Karpas-422 (cell line): Measurements from ENCODE around the gene PRMT6. TPM values are rescaled to one million over a fixed set of nuclear protein-coding genes. Genes with fewer than 3 reads are reported as not detected.

Experiments used
- DNase-seq: peaks from one replicate; pipeline ENCODE4 v3.0.0-alpha.2; 2015
- H2AFZ ChIP-seq: fragments of 200-600 bp; sonication (generic); 2 replicates; pipeline ENCODE4 v1.6.1; 2014; ENCODE audit warnings: antibody characterized with exemption, low read length, mixed read lengths
- H3K27ac ChIP-seq: fragments of 200-600 bp; sonication (generic); 2 replicates; pipeline ENCODE4 v1.5.1; 2014; ENCODE audit warnings: mild to moderate bottlenecking, low read length, moderate library complexity
- H3K27me3 ChIP-seq: fragments of 200-600 bp; sonication (generic); 2 replicates; pipeline ENCODE4 v1.6.1; 2014; ENCODE audit warnings: low read length, mixed read lengths
- H3K36me3 ChIP-seq: fragments of 200-600 bp; sonication (generic); 2 replicates; pipeline ENCODE4 v1.6.1; 2014; ENCODE audit warnings: low read length, mixed read lengths; ENCODE audit not compliant: insufficient read depth
- H3K4me1 ChIP-seq: fragments of 200-600 bp; sonication (generic); 2 replicates; pipeline ENCODE4 v1.6.1; 2014; ENCODE audit warnings: mild to moderate bottlenecking, low read length, mixed read lengths
- H3K4me2 ChIP-seq: fragments of 200-600 bp; sonication (generic); 2 replicates; pipeline ENCODE4 v1.6.1; 2014; ENCODE audit warnings: low read length, low read depth, mild to moderate bottlenecking; ENCODE audit not compliant: poor library complexity, severe bottlenecking
- H3K4me3 ChIP-seq: fragments of 200-600 bp; sonication (generic); 2 replicates; pipeline ENCODE4 v1.5.1; 2014; ENCODE audit warnings: mild to moderate bottlenecking, antibody characterized with exemption, low read length, mixed read lengths
- H3K79me2 ChIP-seq: fragments of 200-600 bp; sonication (generic); 2 replicates; pipeline ENCODE4 v1.6.1; 2014; ENCODE audit warnings: mild to moderate bottlenecking, low read length, mixed read lengths
- H3K9ac ChIP-seq: fragments of 200-600 bp; sonication (generic); 2 replicates; pipeline ENCODE4 v1.6.0; 2014; ENCODE audit warnings: low read length
- H3K9me2 ChIP-seq: fragments of 200-600 bp; sonication (generic), shearing (Covaris generic); replicated peaks from 2 replicates; pipeline ENCODE4 v1.6.0; 2014; ENCODE audit warnings: mild to moderate bottlenecking, low read length, moderate library complexity; ENCODE audit not compliant: insufficient read depth
- H3K9me3 ChIP-seq: fragments of 300-700, 200-600 bp; sonication (generic); 2 replicates; pipeline ENCODE4 v1.6.1; 2014; ENCODE audit warnings: low read length, mixed read lengths
- H4K20me1 ChIP-seq: fragments of 200-600 bp; sonication (generic); 2 replicates; pipeline ENCODE4 v1.6.1; 2014; ENCODE audit warnings: mild to moderate bottlenecking, antibody characterized with exemption, low read length, low read depth; ENCODE audit not compliant: insufficient read depth
- total RNA-seq: library from RNA; depleted of rRNA; stranded (reverse); fragments of >200 nt; shearing (Covaris generic); gene quantifications from 2 replicates; pipeline ENCODE4 v1.2.3, GENCODE V29; 2014; ENCODE audit warnings: low replicate concordance; rRNA removed

Gene PRMT6
- total RNA-seq, 1 experiment from 2014 or later, result 12.3 TPM

- H3K27me3 ChIP-seq, result no peaks in the 10 kb centered on the region
- no peaks in the 10 kb centered on the region for H3K36me3 ChIP-seq
- H3K9me2 ChIP-seq, result no peaks in the 10 kb centered on the region
- H3K4me2 ChIP-seq, result no peak overlapping the region
- H3K79me2 ChIP-seq, result no peaks in the 10 kb centered on the region
- H3K9ac ChIP-seq, result no peak overlapping the region
- no peak for DNase-seq
- no peaks in the 10 kb centered on the region for H3K9me3 ChIP-seq
- no peaks in the 10 kb centered on the region for H3K4me1 ChIP-seq
- no peak overlapping the region for H3K27ac ChIP-seq
- H4K20me1 ChIP-seq, result no peaks in the 10 kb centered on the region
- H3K4me3 ChIP-seq, result no peak overlapping the region
- no peak overlapping the region for H2AFZ ChIP-seq
These were observed 44.0 kb downstream of the PRMT6 start for GRCh38 chr1:107100331-107100984.

DNA sequence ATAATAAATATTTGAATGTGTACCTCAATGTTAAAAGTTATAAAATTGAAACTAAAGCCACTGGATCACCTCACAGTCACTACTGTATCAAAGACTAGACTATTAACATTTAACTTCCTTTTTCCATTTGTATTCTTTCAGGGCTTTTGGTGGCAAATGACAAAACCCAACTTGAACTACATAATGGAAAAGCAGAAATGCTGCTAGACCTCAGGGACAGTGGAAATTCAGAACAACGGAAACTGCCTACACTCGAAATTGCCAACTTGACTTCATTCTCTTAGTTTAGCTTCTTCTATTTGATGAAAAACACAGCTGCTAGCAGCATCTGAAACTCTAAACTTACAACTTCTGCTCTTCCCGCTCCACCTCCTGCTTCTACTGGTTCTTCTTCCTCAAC is 49.4 kb downstream of the PRMT6 start:
- Histone ChIP-seq H3K9me3 (no peaks in the 10 kb centered on the region), H3K4me3 (no peak overlapping the region), H3K79me2 (no peaks in the 10 kb centered on the region), H4K20me1 (no peaks in the 10 kb centered on the region), H3K4me2 (no peak overlapping the region), H3K27ac (no peak overlapping the region), H3K9ac (no peak overlapping the region), H3K36me3 (no peaks in the 10 kb centered on the region), H3K27me3 (no peaks in the 10 kb centered on the region), H3K9me2 (no peaks in the 10 kb centered on the region), H3K4me1 (no peaks in the 10 kb centered on the region), H2AFZ (no peak overlapping the region)
- DNase-seq, result no peak

Other genes with a start within 250 kb of the PRMT6 start
- not detected in 2 replicates for gene NTNG1, start 84.4 kb downstream of the PRMT6 start, total RNA-seq